Testis (tissue), 2 donors: ENCODE data around the gene ENDOV.

Experiments
- CTCF ChIP-seq, 3 experiments: fragments of 450-650 bp in 2 of 3; fragments of 200-600 bp in 1 of 3; sonication (generic) in 1 of 3; IDR thresholded peaks; one replicate each; pipeline ENCODE4 v1.5.1; 2016 to 2019; ENCODE audit warnings: antibody characterized with exemption in 3 of 3, mild to moderate bottlenecking in 2 of 3, moderate library complexity in 1 of 3
- POLR2A ChIP-seq: fragments of 450-650 bp; IDR thresholded peaks from one replicate; pipeline ENCODE4 v1.6.1; 2017; ENCODE audit warnings: antibody characterized with exemption, mild to moderate bottlenecking, moderate library complexity

GRCh38 chr17:80424261-80424660 is 9.3 kb downstream of the ENDOV start:
- TF ChIP-seq CTCF (IDR thresholded peaks at IDR 0.05) = no peak
- TF ChIP-seq POLR2A = no peak
